Ishikawa (cell line): Measurements from ENCODE around the gene FKBP11.

Experiments used
- CEBPB ChIP-seq: IDR thresholded peaks from 2 replicates; pipeline ENCODE4 v1.6.1; 2012
- CREB1 ChIP-seq: IDR thresholded peaks from 2 replicates; pipeline ENCODE4 v1.6.1; 2012; ENCODE audit warnings: low read depth
- EGR1 ChIP-seq: IDR thresholded peaks from 2 replicates; pipeline ENCODE4 v1.6.1; 2012
- EP300 ChIP-seq: IDR thresholded peaks from 2 replicates; pipeline ENCODE4 v1.6.1; 2012; ENCODE audit warnings: borderline replicate concordance
- FOXM1 ChIP-seq: IDR thresholded peaks from 2 replicates; pipeline ENCODE4 v1.6.1; 2012; ENCODE audit warnings: low read depth, borderline replicate concordance
- NFIC ChIP-seq: IDR thresholded peaks from 2 replicates; pipeline ENCODE4 v1.6.1; 2012
- RAD21 ChIP-seq: IDR thresholded peaks from 2 replicates; pipeline ENCODE4 v1.6.1; 2012; ENCODE audit warnings: low read depth
- TAF1 ChIP-seq: IDR thresholded peaks from 2 replicates; pipeline ENCODE4 v1.6.1; 2012; ENCODE audit warnings: low read depth, mild to moderate bottlenecking
- TCF12 ChIP-seq: IDR thresholded peaks from 2 replicates; pipeline ENCODE4 v1.6.1; 2012; ENCODE audit warnings: low read depth
- TEAD4 ChIP-seq: IDR thresholded peaks from 2 replicates; pipeline ENCODE4 v1.6.1; 2012
- YY1 ChIP-seq: IDR thresholded peaks from 2 replicates; pipeline ENCODE4 v1.6.1; 2012; ENCODE audit warnings: low read depth
- ZBTB7A ChIP-seq: IDR thresholded peaks from 2 replicates; pipeline ENCODE4 v1.6.1; 2012; ENCODE audit warnings: low read depth
- TF ChIP-seq, protein P1 (sequence below): IDR thresholded peaks from 2 replicates; pipeline ENCODE4 v1.6.1; 2012
- TF ChIP-seq, protein P2 (sequence below): IDR thresholded peaks from 2 replicates; pipeline ENCODE4 v1.6.1; 2012; ENCODE audit warnings: low read depth, mild to moderate bottlenecking
- TF ChIP-seq, protein P3 (sequence below): IDR thresholded peaks from 2 replicates; pipeline ENCODE4 v1.6.1; 2012

Gene FKBP11

DNA sequence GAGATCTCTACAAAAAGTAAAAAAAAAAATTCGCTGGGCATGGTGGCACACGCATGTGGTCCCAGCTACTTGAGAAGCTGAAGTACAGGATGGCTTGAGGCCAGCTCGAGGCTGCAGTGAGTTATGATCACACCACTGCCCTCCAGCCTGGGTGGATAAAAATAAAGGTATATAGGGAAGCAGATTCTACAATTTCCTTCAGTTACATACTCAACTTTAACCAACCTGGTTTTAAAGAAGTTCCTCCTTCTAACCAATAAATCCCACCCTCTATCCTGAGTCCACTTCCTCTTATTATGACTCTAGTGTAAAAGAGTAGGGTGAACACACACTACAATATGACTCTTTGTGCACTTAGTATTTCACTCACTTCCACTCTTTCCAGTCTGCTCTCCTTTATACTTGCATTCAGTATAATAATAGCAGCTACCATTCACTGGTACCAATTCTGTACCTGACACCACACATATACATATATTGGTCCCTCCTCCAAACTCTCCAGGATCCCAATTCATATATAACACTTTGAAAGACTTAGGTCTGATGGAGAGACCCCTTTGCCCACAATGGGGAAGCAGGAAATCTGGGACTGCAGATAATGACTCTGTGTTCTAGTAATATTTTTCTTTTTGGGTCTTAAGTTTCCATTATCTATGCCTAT, 29.7 kb upstream of the FKBP11 start:
- TF ChIP-seq EGR1 (no peak), CREB1 (no peak), CEBPB (no peak), TAF1 (no peak), YY1 (no peak), EP300 (no peak), TEAD4 (no peak), FOXM1 (no peak), NFIC (no peak), TCF12 (no peak), ZBTB7A (no peak), RAD21 (no peak)
- TF ChIP-seq, protein P1, sequence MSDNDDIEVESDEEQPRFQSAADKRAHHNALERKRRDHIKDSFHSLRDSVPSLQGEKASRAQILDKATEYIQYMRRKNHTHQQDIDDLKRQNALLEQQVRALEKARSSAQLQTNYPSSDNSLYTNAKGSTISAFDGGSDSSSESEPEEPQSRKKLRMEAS = no peak
- TF ChIP-seq, protein P2, sequence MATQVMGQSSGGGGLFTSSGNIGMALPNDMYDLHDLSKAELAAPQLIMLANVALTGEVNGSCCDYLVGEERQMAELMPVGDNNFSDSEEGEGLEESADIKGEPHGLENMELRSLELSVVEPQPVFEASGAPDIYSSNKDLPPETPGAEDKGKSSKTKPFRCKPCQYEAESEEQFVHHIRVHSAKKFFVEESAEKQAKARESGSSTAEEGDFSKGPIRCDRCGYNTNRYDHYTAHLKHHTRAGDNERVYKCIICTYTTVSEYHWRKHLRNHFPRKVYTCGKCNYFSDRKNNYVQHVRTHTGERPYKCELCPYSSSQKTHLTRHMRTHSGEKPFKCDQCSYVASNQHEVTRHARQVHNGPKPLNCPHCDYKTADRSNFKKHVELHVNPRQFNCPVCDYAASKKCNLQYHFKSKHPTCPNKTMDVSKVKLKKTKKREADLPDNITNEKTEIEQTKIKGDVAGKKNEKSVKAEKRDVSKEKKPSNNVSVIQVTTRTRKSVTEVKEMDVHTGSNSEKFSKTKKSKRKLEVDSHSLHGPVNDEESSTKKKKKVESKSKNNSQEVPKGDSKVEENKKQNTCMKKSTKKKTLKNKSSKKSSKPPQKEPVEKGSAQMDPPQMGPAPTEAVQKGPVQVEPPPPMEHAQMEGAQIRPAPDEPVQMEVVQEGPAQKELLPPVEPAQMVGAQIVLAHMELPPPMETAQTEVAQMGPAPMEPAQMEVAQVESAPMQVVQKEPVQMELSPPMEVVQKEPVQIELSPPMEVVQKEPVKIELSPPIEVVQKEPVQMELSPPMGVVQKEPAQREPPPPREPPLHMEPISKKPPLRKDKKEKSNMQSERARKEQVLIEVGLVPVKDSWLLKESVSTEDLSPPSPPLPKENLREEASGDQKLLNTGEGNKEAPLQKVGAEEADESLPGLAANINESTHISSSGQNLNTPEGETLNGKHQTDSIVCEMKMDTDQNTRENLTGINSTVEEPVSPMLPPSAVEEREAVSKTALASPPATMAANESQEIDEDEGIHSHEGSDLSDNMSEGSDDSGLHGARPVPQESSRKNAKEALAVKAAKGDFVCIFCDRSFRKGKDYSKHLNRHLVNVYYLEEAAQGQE = no peak
- TF ChIP-seq, protein P3, sequence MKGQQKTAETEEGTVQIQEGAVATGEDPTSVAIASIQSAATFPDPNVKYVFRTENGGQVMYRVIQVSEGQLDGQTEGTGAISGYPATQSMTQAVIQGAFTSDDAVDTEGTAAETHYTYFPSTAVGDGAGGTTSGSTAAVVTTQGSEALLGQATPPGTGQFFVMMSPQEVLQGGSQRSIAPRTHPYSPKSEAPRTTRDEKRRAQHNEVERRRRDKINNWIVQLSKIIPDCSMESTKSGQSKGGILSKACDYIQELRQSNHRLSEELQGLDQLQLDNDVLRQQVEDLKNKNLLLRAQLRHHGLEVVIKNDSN = no peak

DNA sequence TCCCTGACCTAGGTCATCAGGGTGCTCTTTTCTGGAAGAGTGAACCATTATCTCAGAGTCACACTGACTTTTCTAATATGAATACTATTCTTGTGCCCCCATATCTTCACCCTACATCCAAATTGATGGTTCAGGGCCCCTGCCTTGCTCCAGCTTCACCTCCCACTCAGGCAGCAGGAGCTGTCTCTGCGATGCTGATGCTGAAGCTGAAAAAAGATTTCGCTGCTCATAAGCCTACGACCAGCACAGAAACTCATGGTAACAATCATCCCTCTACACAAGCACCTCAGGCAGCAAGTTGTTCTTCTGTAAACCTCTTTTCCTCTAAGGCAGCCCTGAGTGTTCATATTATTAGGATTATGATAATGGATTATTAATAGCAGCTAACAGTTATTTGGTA, 28.8 kb upstream of the FKBP11 start:
- no peak for TF ChIP-seq CREB1
- TF ChIP-seq EP300 = no peak
- TF ChIP-seq TEAD4 = no peak
- no peak for TF ChIP-seq FOXM1
- TF ChIP-seq CEBPB = no peak
- no peak for TF ChIP-seq YY1
- TF ChIP-seq TAF1 = no peak

DNA sequence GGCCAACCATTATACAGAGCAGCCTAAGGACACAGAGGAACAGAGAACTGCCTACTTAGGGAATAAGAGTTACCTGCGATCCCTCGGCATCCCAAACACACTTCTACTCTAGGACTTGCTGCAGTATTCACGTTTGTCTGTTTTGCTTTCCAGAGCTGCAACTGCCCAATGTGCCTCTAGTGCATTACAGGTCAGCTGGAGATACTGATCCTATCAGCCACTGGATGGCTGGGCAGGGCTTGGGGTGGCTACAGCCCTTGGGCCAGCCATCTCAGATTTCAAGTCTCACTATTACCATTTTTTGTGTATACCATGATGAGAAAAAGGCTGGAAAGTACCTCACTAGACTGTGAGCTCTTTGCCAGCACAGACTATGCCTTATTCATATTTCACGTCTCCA, 27.4 kb upstream of the FKBP11 start:
- TF ChIP-seq RAD21 = no peak
- TF ChIP-seq YY1 = no peak
- TF ChIP-seq, protein P3 = no peak
- TF ChIP-seq, protein P2 = no peak

DNA sequence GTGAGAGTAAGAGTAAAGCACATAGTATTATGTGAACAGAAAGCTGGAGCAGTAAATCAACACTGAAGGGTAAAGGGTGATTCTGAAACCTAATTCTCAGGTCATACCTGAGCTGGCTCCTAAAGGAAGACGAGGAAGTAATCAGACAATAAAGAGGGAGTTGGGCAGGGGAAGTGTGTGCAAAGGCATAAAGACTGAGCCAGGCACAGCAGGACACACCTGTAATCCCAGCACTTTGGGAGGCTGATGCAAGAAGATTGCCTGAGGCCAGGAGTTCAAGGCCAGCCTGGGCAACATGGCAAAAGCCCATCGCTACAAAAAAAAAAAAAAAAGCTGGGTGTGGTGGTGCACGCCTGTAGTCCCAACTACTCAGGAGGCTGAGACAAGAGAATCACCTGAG, 22.4 kb upstream of the FKBP11 start:
- TF ChIP-seq FOXM1 = no peak
- TF ChIP-seq CREB1 = no peak
- no peak for TF ChIP-seq EP300
- TF ChIP-seq, protein P2 = no peak
- no peak for TF ChIP-seq RAD21
- no peak for TF ChIP-seq EGR1
- TF ChIP-seq, protein P1 = no peak

DNA sequence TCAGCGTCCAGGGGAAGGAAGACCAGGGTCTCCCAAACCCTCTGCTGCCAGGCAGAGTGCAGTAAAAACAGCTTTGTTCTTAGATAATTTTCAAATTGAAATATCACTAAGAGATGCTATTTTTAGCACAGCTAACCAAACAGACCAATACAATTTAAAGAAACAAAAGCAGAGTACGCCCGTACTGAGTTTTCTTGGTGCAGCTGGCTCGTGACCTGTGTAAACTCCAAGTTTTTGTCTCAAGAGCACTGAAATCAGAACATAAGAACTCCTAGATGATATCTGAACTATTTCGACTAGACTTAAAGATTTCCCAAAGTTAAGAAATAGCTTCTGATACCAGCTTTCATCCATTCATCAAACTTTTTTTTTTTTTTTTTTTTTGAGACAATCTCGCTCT, 21.7 kb upstream of the FKBP11 start:
- TF ChIP-seq RAD21 = no peak
- no peak for TF ChIP-seq YY1
- TF ChIP-seq TAF1 = no peak
- no peak for TF ChIP-seq TCF12
- no peak for TF ChIP-seq ZBTB7A
- no peak for TF ChIP-seq EP300
- TF ChIP-seq EGR1 = no peak
- TF ChIP-seq TEAD4 = no peak
- TF ChIP-seq NFIC = no peak
- TF ChIP-seq CEBPB = no peak
- TF ChIP-seq, protein P3 = no peak
- TF ChIP-seq CREB1 = no peak
- TF ChIP-seq, protein P1 = no peak
- TF ChIP-seq FOXM1 = no peak
